Right forelimb (tissue), 1 donor: ENCODE measurements around the gene SLC16A4.

Experiments
- DNase-seq: peaks from one replicate; pipeline ENCODE4 v3.0.0-alpha.2; 2018

Gene SLC16A4

DNA sequence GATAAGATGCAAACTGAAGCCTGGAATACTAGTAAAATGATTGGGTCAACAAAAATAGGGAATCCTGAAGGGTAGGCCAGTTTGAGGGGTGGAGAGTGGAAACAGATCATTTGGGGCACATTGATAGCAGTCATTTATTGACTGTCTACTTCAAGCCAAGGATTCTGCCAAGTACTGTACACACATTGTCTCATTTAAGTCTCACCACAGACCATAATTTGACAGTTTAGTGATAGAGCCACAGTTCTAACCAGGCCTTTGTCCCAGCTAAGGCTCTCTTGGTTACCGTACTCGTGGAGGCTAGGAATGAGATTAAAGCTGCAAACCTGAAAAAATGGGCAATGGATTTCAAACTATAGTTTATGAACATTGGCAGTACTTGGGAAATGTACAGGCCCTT lies 40.5 kb downstream of the SLC16A4 start:
- DNase-seq, result no peak

DNA sequence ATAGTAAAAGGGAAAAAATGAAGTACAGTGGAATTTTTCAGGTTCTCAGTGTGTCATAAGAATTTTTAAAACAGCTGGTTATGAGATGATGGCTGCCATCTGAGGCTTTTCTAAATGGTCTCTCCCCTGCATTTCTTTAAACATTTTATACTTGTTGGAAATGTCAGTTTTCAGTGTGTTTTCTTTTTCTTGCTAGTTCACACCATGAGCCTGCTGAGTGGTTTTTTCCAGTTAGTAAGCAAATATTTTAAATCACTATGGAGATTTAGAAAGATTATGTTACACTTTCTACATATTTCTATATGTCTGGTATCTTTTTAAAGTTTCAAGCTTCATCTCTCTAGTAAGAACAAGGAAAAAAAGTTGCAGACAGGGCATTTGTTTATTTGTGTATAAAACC lies 42.1 kb downstream of the SLC16A4 start:
- no peak for DNase-seq

- DNase-seq, result no peak
These were observed 42.8 kb downstream of the SLC16A4 start for GRCh38 chr1:110348050-110348449.

DNA sequence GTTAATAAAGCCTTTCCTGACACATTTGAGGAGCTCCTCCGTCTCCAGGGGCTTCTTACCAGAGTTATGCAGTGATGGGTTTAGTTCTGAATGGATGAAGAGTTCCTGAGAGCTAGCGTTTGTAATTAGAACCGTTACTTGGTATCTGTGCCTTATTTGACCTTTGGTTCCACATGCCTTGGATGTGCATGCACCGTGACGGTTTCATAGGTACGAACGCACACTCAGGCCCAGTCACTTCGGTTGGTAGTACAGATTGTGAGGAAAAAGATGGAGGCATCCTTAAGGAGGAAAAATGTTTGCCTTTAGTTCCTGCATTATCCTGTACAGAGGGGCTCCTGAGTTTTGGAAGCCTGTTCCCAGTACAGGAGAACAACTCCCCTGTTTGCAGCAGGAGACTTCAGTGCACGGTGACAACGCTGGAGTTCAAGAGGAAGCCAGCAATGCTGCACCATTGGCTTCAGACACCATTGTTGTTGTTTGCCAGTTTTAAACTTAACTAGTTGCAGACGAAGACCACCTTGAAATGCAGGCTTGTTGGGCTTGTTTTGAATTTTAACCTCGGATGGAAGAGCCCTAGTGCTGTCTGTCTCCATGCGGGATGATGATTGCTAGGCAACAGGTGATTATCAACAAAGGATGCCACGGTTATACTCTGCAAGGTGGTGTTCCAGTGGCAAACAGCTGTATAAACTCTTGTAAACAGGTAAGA lies 43.5 kb downstream of the SLC16A4 start:
- DNase-seq, result no peak

DNA sequence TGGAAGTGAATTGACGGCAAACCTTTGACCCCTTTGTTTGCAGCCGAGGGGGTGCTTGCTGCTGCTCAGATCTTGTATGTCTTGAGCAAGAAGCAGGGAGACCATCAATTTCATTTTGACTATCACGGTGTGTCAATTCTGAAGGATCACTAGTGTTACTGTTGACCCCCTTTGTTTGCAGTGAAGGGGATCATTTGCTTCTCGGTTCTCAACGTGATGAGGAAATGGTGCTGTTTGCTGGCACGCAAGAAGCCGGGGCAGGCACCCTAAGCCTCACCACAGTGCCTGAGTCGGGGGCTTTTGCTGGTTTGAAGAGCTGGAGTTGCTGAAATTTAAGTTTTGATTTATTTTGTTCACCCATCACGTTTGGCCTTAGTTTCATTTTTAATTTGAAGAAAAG lies 44.1 kb downstream of the SLC16A4 start:
- DNase-seq, result no peak

GRCh38 chr1:110345480-110345879 lies 45.3 kb downstream of the SLC16A4 start:
- DNase-seq, result no peak

DNA sequence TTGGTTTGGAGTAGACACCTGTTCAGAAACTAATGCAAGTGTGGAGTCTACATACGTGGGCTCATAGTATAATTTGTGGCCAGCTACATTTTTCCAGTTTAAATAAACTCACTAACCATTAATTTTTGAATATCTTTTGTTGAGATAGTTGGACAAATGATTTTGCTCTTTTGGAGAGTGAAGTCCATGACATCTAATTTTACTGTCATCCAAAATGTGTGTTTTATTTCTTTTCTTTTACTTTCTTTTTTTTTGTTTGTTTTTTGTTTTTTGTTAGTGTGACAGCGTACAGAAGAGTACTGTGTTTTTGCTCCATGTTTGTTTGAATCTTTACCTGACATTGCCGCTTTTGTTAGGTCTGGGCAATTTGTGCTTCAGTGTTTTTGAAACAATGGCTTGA lies 46.7 kb downstream of the SLC16A4 start:
- DNase-seq, result no peak

DNA sequence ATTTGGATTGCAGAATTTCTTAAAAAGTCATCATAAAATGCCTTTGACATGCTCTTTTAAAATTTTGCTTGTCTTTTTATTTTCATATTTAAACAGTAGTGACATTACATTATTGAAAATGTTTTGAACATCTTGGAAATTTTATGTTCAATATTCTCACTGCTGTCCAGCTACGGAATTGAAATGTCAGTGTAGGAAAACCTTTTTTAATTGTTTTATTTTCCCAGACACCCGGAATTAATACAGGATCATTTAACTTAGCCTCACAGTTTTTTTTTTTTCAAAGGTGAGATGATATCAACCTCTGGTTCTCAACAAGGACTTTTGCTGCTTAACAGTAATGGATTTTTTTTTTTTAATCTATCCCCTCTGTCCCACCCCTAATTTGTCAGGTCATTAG lies 47.6 kb downstream of the SLC16A4 start:
- DNase-seq, result no peak

DNA sequence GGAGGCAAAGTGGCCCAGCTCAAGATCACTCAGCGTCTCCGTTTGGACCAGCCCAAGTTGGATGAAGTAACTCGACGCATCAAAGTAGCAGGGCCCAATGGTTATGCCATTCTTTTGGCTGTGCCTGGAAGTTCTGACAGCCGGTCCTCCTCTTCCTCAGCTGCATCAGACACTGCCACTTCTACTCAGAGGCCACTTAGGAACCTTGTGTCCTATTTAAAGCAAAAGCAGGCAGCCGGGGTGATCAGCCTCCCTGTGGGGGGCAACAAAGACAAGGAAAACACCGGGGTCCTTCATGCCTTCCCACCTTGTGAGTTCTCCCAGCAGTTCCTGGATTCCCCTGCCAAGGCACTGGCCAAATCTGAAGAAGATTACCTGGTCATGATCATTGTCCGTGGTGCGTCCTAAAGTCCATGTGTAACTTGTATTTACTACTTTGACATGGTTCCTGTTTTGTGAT lies 48.9 kb downstream of the SLC16A4 start:
- DNase-seq, result no peak

- no peak for DNase-seq
These were observed 49.5 kb downstream of the SLC16A4 start for GRCh38 chr1:110341146-110341871.

DNA sequence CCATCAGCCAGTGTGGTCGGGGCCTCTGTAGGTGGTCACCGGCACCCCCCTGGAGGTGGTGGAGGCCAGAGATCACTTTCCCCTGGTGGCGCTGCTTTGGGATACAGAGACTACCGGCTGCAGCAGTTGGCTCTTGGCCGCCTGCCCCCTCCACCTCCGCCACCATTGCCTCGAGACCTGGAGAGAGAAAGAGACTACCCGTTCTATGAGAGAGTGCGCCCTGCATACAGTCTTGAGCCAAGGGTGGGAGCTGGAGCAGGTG lies 50.7 kb downstream of the SLC16A4 start:
- no peak for DNase-seq

GRCh38 chr1:110339407-110340206 lies 51.2 kb downstream of the SLC16A4 start:
- DNase-seq, result no peak

- DNase-seq, result peak; percentile 98
These were observed 51.9 kb downstream of the SLC16A4 start, which contains the start of gene RBM15 for GRCh38 chr1:110338886-110339406. RBM15 (plus strand) TSS chr1:110339377; CDS start chr1:110339406, 29 bp downstream.

DNA sequence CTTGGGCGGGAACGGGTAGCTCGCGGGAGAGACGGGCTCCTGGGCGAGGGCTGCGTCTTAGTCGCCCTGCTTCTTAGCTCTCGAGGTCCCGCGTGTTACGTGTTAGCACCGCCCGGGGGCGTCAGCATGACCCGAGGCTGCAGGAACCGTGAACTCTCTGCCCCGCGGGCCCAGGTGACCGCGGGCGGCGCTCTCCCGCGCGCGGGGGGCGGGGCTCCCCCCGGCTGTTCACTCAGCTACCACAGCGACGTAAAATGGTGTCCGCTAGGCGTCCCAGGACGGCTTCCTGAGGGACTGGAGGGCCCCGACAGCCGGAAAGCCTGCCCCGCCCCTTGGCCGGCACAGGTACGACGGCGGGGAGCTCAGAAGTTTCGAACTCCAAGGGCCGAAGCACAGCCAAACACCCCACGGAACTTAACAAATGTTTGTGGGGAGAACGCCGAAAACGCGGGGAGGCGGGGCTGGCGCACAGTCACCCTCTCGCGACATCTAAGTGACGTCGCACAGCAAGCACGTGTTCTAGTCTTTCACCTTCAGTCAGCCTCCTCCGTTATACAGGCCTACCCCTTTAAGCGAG lies 52.4 kb downstream of the SLC16A4 start:
- peak; percentile 97 for DNase-seq

DNA sequence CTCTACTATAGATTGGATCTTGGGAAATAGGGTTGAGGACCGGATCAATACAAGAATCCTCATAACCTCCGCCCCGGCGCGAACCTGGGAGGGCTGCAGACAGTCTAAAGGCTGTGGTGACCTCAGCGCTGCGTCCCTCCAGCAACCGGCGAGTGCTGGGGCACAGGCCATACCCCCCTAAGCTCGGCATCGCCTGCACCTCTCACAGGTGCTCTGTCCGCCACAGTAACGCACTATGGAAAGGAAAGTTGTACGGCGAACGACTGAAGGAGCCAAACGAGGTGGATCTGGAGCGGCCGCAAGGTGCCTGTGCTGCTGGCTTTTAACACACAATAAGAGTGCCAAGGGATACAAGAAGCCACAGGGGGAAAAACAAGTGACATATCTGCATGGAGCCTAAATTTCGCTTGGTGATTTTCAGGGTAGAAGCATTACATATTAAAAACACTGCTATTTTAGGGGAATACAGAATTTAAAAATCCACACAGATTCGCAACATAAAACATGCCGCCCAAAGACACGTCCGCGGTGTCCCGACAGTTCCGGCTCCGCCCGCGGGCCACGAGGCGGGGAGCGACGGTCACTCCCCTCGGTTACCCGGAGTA lies 53.0 kb downstream of the SLC16A4 start:
- DNase-seq, result no peak

DNA sequence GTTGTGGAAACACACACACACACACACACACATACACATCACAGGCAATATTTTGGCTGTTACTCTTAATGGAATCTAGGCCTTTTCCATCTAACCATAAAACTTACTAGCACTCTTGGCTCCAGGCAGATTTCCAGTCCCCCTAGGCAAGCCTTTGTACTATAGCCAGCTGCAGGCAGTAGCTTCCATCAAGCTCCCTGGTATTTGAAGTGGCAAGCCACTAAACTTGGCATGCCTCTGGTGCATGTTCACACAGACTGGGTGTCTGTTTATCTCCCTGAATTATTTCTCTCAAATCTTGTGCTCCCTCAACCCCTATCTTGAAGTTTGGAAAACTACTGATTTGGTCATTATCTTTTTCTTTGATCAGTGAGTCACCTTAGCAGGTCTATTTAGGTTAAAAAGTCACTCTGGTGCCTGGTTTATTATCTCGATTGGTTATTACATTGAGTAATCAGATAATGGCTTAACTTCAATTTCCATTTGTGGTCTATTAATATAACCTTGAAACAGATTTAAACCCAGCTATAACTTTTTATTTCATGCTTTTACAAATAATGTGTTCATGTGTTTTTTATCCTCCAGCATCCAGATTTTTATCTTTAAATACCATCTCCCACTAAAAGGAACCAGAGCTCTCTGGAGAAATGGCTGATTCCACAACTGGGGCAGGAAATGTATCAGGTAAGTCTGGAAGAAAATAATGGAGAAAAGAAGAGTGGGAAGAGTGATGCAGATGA lies 54.4 kb downstream of the SLC16A4 start:
- DNase-seq, result no peak

GRCh38 chr1:110335265-110335664 lies 55.6 kb downstream of the SLC16A4 start:
- DNase-seq, result no peak

GRCh38 chr1:110328700-110329099 lies 62.1 kb downstream of the SLC16A4 start:
- no peak for DNase-seq

DNA sequence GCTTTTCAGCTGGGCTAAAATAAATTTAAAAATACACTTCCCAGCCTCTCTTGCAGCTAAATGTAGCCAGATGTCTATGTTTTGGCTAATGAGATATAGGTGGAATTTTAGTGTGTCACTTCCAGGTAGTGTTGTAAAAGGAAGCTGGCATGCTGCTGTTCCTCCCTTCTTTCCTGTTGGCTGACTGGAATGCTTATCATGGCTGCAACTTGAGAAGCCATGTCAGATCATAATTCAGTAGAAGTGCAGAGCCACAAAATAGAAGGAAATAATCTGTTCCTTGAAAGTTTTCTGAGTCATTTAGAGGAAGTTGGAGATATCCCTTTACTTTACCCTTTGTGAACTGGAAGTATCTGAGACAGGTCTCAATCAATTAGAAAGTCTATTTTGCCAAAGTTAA lies 62.6 kb downstream of the SLC16A4 start:
- no peak for DNase-seq

DNA sequence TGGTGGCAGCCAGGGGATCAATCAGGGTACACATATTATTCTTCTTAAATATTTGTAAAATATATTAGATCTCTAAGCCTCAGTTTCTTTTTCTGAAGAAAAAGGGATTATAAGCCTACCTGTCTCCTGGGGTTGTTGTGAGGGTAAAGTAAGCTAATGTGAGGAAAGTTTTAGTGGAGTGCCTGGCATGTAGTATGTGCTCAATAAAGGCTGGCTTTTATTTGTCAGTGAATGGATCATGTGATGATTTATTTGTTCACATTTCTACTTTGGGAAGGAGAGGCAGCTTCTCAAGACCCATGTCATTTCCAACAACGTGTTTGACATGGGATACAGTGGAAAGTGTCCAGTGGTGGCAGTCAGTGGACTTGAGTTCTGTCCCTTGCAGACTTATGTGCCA lies 64.0 kb downstream of the SLC16A4 start:
- no peak for DNase-seq

DNA sequence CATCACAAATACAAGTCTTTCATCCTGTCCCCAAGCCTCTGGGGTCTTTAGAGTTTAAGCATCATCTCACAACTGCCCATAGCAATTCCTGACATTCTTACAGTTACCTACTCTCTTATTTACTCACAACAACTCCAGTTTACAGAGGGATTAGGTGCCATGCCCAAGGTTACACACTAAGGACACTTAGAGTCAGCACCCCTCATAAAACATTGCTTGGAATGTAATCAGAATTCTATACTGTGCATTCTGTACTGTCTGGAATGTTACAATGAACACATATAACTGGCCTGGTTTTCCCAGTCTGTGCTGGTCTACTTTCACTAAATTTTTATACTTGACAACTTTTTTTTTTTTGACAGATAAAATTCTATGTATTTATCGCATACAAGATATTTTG lies 66.2 kb downstream of the SLC16A4 start:
- no peak for DNase-seq

DNA sequence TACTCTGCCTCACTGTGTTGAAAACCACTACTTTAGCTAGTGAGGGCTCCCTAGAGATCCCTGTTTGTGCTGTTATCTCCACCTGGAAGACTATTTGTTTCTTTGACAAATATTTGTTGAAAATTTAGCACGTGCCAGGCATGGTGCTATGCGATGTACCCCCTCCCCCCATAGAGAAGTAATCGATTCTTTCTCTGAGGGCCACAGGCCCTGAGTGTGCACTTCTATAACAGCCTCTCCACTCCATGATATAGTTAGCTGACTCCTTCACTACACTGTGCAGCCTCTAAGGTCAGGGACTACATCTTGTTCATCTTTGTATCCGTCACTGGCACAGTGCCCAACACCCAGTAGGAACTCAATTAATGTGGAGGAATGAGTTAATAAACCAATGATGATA lies 69.0 kb downstream of the SLC16A4 start:
- DNase-seq, result no peak
